T1000 (cell line): ENCODE results near the gene ZNF469.

Experiments
- DNase-seq: peaks from one replicate; lab custom pipeline; 2025; ENCODE audit warnings: mixed read lengths; lab: John Stamatoyannopoulos, UW

ZNF469 gene

GRCh38 chr16:88427376-88427775 is 44.6 kb downstream of the ZNF469 start:
- DNase-seq: no peak

- no peak for DNase-seq
These were observed 45.4 kb downstream of the ZNF469 start for GRCh38 chr16:88428156-88428555.

- DNase-seq: no peak
These were observed 46.0 kb downstream of the ZNF469 start for GRCh38 chr16:88428616-88429386.

GRCh38 chr16:88429387-88430184 is 46.8 kb downstream of the ZNF469 start:
- DNase-seq: no peak

GRCh38 chr16:88430185-88430523 is 47.4 kb downstream of the ZNF469 start:
- no peak for DNase-seq

GRCh38 chr16:88430524-88431446 is 48.0 kb downstream of the ZNF469 start:
- no peak for DNase-seq

- no peak for DNase-seq
These were observed 48.9 kb downstream of the ZNF469 start for GRCh38 chr16:88431651-88432050.

- no peak for DNase-seq
These were observed 49.4 kb downstream of the ZNF469 start for GRCh38 chr16:88432174-88432573.
